Brain pericyte (primary cell): ENCODE results near the gene PLG.
"Not testable (repeated sequence)": the region's sequence is repeated elsewhere in the genome, so short reads cannot be mapped to it uniquely, and the experiment has no call there.

Experiments
- DNase-seq: peaks from one replicate; pipeline ENCODE4 v3.0.0-alpha.2; 2012; ENCODE audit warnings: low read depth, low spot score

The PLG gene

DNA sequence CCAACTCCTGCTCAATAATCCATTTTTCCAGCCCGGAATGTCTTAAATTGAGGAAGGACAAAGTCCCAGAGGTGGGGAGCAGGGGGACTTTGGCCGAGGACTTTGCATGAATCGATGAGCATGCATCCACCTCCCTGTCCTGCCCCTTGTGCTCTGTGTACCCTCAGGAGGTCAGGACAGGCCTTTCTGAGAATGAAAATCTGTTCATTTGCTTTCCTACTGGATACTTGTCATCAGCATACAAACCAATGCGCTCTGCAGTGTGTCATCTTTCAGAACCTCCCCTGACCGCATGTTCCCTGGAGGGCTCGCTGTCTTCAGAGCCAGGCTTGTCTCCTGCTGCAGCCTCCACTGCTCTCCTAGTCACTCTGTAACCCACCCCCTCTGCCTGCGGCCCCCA, 2.6 kb downstream of the PLG start:
- DNase-seq, result not testable (repeated sequence)

DNA sequence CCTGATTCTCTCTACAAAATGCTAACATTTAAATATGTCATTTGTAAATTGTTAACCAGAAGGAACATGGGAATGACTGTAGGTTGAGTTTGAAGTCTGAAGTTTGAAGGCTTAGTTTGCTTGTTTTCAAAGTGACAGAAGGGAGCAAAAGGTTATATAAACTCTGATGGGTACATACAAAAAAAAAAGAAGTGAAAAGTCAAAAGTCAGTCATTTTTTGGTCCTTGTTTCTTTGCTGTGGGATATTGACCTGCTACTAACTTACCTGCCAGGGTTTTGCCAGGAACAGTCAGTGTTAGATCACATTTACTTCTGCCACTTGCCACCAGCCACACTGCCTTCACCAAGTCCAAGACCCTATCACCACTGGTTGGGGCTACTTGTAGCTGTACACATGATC, 6.9 kb downstream of the PLG start:
- not testable (repeated sequence) for DNase-seq

DNA sequence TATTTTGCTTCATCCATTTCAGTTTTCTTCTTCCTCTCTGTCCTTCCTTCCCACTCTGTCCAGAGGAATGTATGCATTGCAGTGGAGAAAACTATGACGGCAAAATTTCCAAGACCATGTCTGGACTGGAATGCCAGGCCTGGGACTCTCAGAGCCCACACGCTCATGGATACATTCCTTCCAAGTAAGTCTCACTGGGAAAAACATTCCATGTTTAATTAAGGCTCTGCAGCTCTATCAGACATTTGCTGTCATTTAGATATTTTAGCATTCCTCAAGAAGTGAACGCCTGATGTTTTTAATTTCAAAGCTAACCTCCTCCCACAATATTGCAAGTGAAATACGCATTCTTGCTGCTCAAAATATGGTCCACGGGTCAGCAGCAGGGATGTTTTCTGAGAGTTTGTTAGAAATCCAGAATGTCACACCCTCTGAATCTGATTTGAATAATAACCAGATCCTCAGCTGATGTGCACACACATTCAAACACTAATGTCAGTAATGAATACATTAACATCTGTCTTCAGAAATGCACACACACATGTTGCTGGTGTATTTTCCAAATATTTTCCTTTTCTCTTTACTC, 12.8 kb downstream of the PLG start:
- DNase-seq, result no peak

DNA sequence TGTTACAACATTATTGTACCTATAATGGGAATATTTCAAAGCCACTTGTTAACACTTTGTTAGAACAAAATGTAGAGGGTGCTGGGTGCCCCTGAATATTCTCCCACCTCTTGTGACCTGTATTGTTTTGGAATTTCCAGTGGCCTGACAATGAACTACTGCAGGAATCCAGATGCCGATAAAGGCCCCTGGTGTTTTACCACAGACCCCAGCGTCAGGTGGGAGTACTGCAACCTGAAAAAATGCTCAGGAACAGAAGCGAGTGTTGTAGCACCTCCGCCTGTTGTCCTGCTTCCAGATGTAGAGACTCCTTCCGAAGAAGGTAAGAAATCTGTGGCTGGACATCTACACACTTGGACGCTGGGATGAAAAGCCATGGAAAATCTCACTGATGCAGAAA, 28.9 kb downstream of the PLG start:
- no peak for DNase-seq

DNA sequence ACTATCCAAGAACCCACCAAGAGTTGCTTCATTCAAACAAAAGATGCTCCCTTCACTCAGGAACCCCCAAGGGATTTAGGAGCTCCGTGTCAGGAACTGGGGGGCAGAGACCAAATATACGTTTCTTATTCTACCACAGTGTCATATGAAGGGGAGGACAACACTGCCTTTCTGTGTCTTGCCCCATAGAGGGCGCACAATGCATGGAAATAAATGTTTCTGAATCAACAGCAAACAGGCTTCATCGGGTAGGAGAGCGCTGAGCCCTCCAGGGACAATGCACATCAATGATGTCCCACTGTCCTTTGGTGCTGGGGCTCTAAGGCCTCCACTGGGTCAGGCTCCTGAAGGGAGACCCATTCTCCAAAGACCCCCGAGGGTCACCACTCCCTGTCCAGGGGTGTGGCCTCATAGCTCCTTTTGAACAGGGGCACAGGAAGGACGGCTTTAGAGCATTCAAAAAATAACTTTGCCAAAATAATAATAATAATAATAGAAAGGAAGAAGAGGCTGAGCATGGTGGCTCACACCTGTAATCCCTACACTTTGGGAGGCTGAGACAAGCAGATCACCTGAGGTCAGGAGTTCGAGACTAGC, 31.1 kb downstream of the PLG start:
- DNase-seq, result no peak

DNA sequence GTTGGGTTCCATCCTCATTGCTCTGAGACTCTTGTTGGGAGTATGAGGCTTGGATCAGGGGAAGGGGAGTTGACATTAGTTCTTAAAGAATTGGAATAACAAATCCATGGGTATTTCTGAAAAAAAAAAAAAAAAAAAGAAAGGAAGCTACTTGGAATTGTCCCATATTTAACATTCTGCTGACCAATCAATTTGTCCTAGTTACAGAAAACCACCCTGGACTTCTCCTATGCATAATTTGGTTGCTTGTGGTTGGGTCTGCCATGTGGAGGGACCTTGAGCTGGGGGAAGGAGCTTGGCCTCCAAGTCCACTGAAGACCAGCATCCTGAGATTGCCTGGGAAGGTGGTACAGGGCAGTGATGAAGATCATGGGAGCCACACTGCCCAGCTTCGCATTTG, 32.6 kb downstream of the PLG start:
- no peak for DNase-seq

DNA sequence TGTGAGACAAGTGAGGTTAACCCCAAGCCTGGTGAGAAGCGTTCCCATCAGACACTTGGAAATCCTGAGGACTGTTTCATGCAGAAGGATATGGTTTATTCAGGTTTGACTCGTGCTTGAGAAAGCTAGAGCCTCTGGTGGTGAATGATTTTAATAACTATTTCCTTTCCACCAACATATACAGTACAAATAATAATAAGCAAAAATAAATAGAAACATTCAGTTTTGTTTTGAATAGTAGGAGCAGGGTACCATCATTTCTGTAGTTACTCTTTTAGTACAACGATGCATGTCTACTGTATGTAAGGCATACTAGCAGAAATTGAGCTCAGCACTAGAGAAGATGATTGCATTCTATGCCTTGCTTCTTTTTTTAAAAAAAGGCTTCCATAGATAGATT, 33.5 kb downstream of the PLG start:
- no peak for DNase-seq

DNA sequence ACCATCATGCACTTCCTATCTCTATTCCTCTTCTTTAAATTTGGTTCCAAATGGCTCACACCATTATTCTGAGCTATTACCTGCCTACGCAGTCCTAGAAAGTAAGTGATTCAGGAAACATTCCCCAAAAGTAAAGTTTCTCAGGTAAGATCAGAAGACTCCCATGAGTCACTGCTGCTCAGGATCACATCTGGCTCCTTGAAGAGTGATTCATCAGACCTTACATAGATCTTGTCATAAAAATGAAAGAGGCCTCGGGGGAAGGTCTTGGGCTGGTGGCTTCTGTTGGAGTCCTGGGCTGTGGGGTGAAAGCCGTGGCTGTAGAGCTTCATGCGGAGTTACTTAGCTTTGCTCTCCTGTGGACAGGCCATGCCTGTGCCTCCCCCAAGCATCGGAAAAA, 35.9 kb downstream of the PLG start:
- DNase-seq, result no peak

DNA sequence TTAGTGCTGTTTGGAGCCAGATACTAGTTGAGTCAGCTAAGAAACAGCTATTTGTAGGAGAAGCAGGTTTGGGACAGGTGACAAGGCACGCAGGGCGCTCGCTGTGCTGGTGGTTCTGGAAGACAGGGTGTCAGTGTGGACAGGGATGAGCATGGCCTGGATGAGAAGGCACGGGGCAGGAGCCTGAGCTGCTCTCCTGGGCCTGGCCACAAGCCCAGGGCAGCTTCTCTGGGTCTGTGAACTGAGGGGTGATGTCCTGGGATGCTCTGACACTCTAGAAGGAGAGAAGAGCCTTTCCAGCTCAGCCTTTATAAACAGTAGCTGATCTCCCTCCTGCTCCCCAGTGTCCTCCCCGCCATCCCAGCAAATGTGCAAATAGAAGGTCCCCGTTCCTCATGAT, 37.9 kb downstream of the PLG start:
- no peak for DNase-seq

DNA sequence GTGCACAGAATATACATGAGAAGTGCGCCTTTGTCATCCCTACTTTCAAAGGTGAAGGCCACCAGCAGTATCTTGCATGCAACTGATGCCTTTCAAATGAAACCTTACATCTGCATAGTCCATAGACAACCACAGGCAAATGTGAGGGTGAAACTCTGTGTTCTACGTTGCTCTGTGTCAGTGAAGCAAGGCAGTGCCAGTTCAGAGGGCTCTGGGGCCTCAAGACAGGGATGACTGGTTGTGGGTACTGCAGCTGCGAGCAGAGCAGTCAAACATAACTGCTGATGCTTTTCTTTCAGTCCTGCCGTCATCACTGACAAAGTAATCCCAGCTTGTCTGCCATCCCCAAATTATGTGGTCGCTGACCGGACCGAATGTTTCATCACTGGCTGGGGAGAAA, 39.0 kb downstream of the PLG start:
- not testable (repeated sequence) for DNase-seq

DNA sequence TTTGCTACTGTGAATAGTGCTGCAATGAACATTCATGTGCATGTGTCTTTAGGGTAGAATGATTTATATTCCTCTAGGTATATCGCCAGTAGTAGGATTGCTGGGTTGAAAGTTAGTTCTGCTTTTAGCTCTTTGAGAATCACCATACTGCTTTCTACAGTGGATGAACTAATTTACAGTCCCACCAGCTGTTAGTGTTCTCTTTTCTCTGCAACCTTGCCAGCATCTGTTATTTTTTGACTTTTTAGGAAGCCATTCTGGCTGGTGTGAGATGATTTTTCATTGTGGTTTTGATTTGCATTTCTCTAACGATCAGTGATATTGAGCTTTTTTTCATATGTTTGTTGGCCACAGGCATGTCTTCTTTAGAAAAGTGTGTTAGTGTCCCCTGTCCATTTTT, 40.0 kb downstream of the PLG start:
- no peak for DNase-seq

DNA sequence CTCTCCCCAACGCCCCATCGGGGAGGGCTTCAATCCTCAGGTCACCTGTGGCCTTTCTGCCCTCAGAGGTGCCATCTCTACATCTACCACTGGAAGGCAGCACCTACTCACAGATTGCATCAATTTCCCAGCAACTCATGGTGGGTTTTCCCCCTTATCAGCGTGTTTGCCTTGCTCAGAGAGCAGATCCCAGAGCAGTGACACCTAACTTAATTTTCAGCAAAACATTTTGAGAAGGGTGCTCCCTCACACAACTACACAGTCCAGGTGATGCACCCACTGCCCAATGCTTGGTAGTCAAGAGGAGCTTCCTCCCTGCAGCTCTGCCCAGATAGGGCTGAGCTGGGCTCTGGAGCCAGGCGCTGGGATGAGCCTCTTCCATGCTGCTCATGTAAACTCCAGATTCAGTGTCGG, 48.2 kb downstream of the PLG start:
- DNase-seq, result no peak

DNA sequence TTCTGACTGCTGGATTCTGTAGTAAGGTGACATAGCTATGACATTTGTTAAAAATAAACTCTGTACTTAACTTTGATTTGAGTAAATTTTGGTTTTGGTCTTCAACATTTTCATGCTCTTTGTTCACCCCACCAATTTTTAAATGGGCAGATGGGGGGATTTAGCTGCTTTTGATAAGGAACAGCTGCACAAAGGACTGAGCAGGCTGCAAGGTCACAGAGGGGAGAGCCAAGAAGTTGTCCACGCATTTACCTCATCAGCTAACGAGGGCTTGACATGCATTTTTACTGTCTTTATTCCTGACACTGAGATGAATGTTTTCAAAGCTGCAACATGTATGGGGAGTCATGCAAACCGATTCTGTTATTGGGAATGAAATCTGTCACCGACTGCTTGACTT, 51.2 kb downstream of the PLG start:
- not testable (repeated sequence) for DNase-seq

DNA sequence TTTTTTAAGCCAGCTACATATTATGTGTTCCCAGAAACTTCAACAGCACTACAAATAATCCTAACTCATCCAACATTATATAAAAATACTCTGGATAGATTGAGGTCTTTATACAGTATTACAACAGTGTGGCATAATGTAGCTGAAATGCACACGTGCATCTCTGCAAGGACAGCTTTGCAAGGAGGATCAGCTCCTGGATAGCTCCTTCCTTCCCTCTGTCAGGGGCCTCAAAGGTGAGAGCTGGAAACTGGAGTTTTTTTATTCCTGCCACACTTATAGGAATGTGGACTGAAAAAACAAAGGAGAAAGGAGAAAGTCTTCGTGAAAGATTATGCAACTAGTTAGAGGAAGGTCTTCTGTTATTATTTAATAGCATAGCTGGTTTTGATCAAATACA, 53.1 kb downstream of the PLG start:
- no peak for DNase-seq

DNA sequence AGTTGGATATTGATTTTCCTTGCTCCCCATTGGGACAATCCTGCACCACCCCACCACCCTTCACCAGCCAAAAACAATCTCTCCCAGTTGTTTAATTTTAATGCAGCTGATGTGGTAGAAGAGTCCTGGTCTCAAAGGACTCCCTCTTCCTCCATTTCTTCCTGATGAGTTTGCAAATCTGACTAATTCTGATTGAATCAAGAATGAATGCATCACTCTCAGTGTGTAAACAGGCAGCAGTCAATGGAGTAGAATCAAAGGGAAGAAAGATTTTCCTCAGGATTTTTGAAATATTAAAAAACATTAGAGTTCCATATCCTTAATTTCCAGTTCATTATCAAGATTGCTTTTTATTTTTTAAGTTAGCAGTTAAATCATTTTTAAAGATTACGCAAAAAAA, 54.0 kb downstream of the PLG start:
- no peak for DNase-seq

DNA sequence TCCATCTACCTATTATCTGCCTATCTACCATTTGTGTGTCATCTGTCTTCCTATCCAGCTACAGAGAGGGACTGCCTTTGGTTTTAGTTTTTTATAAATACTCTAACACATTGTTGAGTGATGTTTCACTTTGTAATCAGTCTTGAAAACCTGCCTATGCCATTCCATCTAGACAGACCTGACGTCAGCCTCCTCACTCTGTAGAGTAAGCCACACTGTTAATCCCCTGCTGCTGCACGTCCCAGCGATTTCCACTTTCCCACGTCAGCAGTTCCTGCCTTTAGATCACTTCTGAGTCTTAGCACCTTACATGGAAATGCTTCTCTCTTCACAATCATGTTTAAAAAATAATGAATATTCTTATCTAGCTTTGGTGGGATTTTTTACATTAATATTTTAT, 54.8 kb downstream of the PLG start:
- DNase-seq, result no peak

DNA sequence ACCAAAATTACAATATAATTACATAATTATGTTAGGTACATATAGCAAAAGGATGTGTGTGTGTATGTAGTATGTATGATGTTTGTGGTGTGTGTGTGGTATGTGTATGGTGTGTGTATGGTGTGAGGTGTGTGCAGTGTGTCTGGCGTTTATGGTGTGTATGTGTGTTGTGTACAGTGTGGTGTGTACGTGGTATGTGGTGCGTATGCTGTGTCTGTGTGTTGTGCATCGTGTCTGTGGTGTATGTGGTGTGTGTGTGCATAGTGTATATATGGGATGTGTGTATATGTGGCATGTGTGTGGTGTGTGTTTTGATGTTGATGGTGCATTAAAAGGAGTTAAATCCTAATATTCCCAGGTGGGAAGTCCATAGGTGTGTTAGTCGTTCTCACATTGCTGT, 62.8 kb downstream of the PLG start:
- DNase-seq, result no peak

DNA sequence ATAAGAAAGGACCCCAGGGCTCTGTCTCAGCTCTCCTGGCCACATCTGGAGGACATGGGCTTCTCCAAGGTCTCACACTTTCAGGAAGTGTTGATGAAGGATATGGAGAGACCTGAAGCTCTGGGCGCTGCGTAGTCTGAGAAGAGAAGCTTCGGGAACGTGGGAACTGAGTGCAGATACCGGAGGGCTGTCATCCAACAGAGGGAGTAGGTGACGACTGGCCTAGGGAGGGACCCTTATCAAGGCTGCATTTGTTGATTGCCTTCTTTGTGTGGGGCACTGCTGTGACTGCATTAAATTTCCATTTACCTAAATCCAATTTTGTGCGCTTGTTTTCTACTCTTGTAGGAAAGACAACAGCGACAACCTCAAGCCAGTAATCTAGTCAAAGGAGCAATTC, 63.4 kb downstream of the PLG start:
- no peak for DNase-seq

DNA sequence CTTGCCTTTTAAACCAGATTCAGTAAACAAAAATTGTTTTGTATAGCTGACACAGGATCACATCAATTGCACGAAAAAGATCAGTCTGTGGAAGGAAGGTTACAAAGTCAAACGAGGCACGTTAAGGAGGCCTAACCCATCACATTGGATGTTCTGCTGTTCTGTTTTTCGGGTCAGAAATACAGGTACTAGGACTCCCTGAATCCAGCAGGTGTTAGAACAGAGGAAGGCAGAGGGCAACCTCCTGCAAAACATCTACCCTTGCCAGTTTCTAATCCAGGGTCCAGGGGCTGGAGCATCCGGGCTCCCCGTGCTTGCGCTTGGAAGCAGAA, 64.6 kb downstream of the PLG start:
- DNase-seq, result no peak

DNA sequence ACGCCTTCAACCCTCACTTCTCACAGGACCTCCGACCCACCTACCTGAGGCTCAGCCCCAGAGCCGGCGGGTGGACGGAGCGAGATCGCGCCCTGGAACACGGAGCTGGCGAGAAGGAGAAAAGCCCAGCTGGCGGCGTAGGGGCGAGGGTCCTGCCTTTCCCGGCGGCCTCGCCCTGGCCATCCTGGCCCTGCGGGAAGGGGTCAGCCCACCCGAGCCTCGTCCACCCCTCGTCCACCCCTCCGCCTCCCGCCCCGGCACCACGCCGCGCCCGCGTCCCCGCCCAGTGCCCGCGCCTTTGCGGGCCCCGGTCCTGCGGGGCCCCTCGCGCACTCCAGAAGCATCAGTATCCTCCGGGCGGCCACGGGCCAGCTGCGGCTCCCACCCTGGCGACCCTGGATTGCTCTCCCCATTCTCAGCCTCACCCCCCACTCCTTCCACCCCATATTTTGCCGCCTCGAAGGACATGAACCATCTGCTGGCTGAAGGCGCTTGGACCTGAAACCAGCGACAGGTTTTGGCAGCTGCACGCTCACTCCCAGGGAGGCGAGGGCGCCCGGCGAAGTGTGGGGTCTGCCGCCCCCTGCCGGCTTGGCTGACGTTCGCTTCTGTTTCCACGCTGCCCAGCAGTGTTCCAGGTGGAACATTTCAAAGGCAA, 65.1 kb downstream of the PLG start:
- no peak for DNase-seq

DNA sequence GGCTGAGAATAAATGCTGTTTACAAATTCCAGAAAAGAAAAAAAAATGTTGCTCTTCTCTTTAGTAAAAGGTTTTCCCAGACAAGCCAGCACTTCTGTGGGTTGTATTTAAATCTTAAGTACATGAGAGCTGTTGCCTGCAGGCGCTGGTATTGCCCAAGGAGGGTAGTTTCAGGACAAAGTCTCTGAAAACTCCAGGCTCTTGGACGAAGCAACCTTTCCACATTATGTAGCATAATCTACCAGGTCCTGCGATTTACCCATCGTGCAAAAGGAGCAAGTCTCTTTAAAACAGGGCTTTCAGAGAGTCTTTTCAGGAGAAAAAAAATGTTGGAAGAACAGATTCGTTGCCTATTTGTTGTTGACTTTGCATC, 65.6 kb downstream of the PLG start:
- no peak for DNase-seq

DNA sequence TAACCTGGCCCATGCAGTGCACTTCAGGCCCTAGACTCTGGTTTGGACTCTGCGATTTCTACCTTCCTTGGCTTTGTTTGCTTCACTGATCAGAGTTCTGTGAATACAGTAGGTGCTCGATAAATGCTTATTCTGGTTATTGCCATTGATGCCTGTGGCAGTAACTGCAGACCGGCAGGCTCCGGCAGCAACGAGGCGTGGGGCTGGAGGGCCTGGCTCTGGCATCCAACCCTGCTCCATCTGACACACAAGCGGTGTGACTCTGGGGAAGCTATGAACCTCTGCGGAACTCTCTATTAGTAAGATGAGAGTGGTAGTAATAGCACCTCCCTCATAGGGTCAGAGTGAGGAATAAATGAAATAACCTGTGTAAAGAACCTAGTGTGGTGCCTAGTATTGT, 66.1 kb downstream of the PLG start:
- no peak for DNase-seq

DNA sequence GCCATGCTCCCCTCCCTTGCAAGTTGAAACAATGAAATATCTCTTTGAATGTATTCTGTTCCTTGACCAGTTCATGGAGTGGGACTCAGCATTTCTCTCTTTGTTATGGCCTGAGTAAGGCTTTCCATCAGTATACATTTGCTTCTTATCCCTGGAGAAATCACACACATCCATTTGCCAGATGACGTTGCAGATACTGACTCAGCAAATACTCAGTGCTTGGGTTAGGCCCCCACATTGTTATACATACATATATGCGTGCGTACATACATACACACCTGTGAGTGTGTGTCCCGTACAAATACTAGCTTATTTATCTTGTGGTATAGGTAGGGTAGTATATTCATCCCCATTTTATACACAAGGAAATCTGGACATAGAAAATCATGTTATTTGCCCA, 72.4 kb downstream of the PLG start:
- no peak for DNase-seq
